Spinal cord (tissue), 10 donors: ENCODE results near the gene VDR. TPM values are rescaled to one million over a fixed set of nuclear protein-coding genes. Genes with fewer than 3 reads are reported as not detected.
"Not testable (repeated sequence)": the region's sequence is repeated elsewhere in the genome, so short reads cannot be mapped to it uniquely, and the experiment has no call there.

Experiments
- DNase-seq, 6 donors: peaks; one replicate each; pipeline versions ENCODE4 v3.0.0 to v3.0.0-alpha.2; 2013 to 2015; ENCODE audit warnings: low spot score in 6 of 6, low read depth in 4 of 6
- H3K27ac ChIP-seq: one replicate; pipeline ENCODE4 v1.5.1; 2013; ENCODE audit warnings: low read depth, low read length, control low read depth
- H3K27me3 ChIP-seq: one replicate; pipeline ENCODE4 v1.6.1; 2013; ENCODE audit warnings: low read length; ENCODE audit not compliant: control insufficient read depth, insufficient read depth
- H3K36me3 ChIP-seq: one replicate; pipeline ENCODE4 v1.6.1; 2013; ENCODE audit warnings: low read length; ENCODE audit not compliant: control insufficient read depth, insufficient read depth
- H3K4me1 ChIP-seq: one replicate; pipeline ENCODE4 v1.6.1; 2013; ENCODE audit warnings: low read length; ENCODE audit not compliant: control insufficient read depth, insufficient read depth
- H3K4me3 ChIP-seq: one replicate; pipeline ENCODE4 v1.5.1; 2013; ENCODE audit warnings: low read depth, low read length, control low read depth
- H3K9me3 ChIP-seq: one replicate; pipeline ENCODE4 v1.6.1; 2013; ENCODE audit warnings: low read length; ENCODE audit not compliant: control insufficient read depth, insufficient read depth
- WGBS: methylation state at CpG from one replicate; pipeline ENCODE4 v1.1.5; 2013; ENCODE audit warnings: missing lambda C conversion rate; ENCODE audit not compliant: insufficient coverage; 5-methylcytosine and 5-hydroxymethylcytosine counted together
- polyA plus RNA-seq, 2 donors: library from polyadenylated mRNA; unstranded; fragments of 120-200 nt; gene quantifications; one replicate each; pipeline ENCODE4 v1.2.1, GENCODE V29; 2013; ENCODE audit not compliant: insufficient read length in 2 of 2
- total RNA-seq, 2 donors: library from RNA; depleted of rRNA in 1 of 2; stranded (reverse); fragments of 120-200 nt in 1 of 2; fragments of >200 nt in 1 of 2; gene quantifications; one replicate each; pipeline versions ENCODE4 v1.2.3 to v1.2.4, GENCODE V29; 2013 to 2014
- donor health status: healthy.

The VDR gene
- total and polyA plus RNA-seq, 4 donors = 0.17 to 0.50 (median 0.39) TPM

DNA sequence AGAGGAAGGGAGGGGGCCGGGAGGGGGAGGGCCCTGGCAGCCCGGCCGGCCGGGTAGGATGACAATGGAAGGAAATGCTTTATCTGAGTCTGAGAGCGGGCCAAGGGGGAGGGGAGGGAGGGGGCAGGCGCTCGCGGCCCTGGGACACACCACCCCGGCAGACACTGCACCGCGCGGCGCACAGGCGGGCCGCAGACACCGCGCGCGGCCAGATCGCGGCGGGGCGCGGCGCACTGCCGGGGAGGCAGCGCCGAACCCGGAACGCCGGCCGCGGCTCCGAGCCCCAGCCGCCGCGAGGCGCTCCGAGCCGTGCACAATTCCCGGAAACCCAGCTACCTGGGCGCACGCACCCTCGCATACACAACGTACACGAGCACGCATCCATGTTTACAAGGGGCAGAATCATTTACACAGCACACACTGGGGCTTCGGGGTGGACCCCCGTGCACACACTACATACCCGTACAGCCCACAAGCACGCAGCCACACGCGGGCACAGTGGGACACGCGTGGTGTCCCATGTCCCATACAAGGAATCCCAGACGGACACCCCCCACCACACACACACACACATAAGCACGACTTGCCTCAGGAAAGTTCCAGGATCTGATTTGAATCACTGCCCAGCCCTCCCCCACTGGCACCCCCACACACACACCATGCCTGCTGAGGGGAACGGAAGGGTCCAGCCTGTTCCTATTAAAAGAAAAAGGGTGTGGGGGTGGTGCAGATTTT, 84.7 kb downstream of the VDR start, which contains the start of gene HDAC7:
HDAC7 (minus strand) TSS at position 8 of the 735 bp plus-strand sequence. CDS start 118 bp downstream, outside the sequence.
- WGBS = 0% methylated on average over 56 of the region's 58 CpGs
- H3K4me3 ChIP-seq = peak within 1 kb of the TSS; percentile 78
- peak in 4 of 6 donors; percentile 40 to 90 (median 69) for DNase-seq
- peak within 1 kb of the TSS; percentile 88 for H3K27ac ChIP-seq
- no peaks in the 10 kb centered on the region for H3K9me3 ChIP-seq
- H3K4me1 ChIP-seq = peaks cover 39% of the 10 kb centered on the region
- H3K27me3 ChIP-seq = no peaks in the 10 kb centered on the region
- peaks cover 6% of the 10 kb centered on the region for H3K36me3 ChIP-seq

- Histone ChIP-seq H3K27me3 (no peaks in the 10 kb centered on the region), H3K27ac (peak overlapping the region; percentile 88), H3K4me1 (peaks cover 41% of the 10 kb centered on the region), H3K9me3 (no peaks in the 10 kb centered on the region), H3K4me3 (peak overlapping the region; percentile 78), H3K36me3 (peaks cover 6% of the 10 kb centered on the region)
- under 1% methylated on average over 75 of the region's 77 CpGs for WGBS
- peak in 2 of 6 donors; percentile 60 to 73 for DNase-seq
These were observed 85.5 kb downstream of the VDR start for GRCh38 chr12:47819138-47819895.

GRCh38 chr12:47818467-47819137, 86.2 kb downstream of the VDR start:
- Histone ChIP-seq H3K4me1 (peaks cover 48% of the 10 kb centered on the region), H3K4me3 (peak overlapping the region; percentile 49), H3K9me3 (no peaks in the 10 kb centered on the region), H3K36me3 (peaks cover 6% of the 10 kb centered on the region), H3K27me3 (no peaks in the 10 kb centered on the region), H3K27ac (peak overlapping the region; percentile 88)
- 35% methylated on average over 21 of the region's 23 CpGs for WGBS
- peak in 1 of 6 donors; percentile 33 for DNase-seq

DNA sequence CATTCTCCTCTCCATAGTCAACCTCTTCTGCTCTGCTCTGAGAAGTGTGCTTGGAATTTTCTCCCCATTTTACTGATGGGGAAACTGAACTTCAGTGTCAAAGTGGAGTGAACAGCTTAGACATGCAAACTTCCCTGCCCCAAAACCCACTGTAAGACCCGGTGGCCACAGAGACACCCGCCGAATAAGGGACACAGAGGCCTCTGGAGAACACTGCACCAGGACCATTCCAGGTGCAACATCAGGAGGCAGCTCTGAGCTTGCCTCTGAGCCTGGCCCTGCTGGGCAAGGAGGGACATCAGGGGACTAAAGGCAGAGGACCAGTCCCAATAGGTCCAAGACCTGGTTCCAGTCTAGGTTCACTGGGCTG, 86.8 kb downstream of the VDR start:
- Histone ChIP-seq H3K4me3 (peak overlapping the region; percentile 49), H3K4me1 (peaks cover 54% of the 10 kb centered on the region), H3K27ac (peak overlapping the region; percentile 88), H3K9me3 (no peaks in the 10 kb centered on the region), H3K27me3 (no peaks in the 10 kb centered on the region), H3K36me3 (peaks cover 6% of the 10 kb centered on the region)
- no peak for DNase-seq
- 96% methylated on average over 3 of the region's 3 CpGs for WGBS

- Histone ChIP-seq H3K4me1 (peaks cover 57% of the 10 kb centered on the region), H3K27ac (peak overlapping the region; percentile 73), H3K4me3 (peak overlapping the region; percentile 5), H3K36me3 (peaks cover 6% of the 10 kb centered on the region), H3K27me3 (no peaks in the 10 kb centered on the region), H3K9me3 (no peaks in the 10 kb centered on the region)
- no peak for DNase-seq
- 51% methylated on average over 4 of the region's 7 CpGs for WGBS
These were observed 87.4 kb downstream of the VDR start for GRCh38 chr12:47817272-47818006.

GRCh38 chr12:47816403-47817271, 88.2 kb downstream of the VDR start:
- Histone ChIP-seq H3K9me3 (no peaks in the 10 kb centered on the region), H3K36me3 (peaks cover 6% of the 10 kb centered on the region), H3K27me3 (no peaks in the 10 kb centered on the region), H3K27ac (peak overlapping the region; percentile 73), H3K4me3 (peak overlapping the region; percentile 5), H3K4me1 (peaks cover 65% of the 10 kb centered on the region)
- DNase-seq = peak in 1 of 6 donors; percentile 28
- 24% methylated on average over 4 of the region's 12 CpGs for WGBS

DNA sequence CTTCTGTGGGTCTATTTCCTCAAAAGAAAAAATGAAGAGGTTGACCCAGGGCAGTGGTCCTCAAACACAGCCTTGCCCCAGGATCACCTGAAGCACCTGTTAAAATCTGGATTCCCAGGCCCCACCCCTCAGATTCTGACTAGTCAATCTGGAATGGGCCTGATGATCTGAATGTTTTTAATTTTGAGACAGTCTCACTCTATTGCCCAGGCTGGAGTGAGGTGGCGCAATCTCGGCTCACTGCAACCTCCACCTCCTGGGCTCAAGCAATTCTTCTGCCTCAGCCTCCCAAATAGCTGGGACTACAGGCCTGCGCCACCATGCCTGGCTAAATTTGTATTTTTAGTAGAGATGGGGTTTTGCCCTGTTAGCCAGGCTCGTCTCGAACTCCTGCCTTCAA, 89.3 kb downstream of the VDR start:
- H3K4me1 ChIP-seq = peaks cover 66% of the 10 kb centered on the region
- H3K9me3 ChIP-seq, H3K36me3 ChIP-seq, DNase-seq, H3K4me3 ChIP-seq, H3K27ac ChIP-seq, H3K27me3 ChIP-seq: not testable (repeated sequence)
- WGBS = 90% methylated on average over 3 of the region's 5 CpGs

- DNase-seq = no peak
- Histone ChIP-seq H3K27me3 (no peaks in the 10 kb centered on the region), H3K9me3 (no peaks in the 10 kb centered on the region), H3K4me3 (no peak overlapping the region), H3K4me1 (peaks cover 66% of the 10 kb centered on the region), H3K27ac (peak overlapping the region; percentile 15), H3K36me3 (peaks cover 6% of the 10 kb centered on the region)
- WGBS = 89% methylated on average over 3 of the region's 3 CpGs
These were observed 90.1 kb downstream of the VDR start for GRCh38 chr12:47814539-47815170.
